Sigmoid colon (tissue), 4 donors: ENCODE data around the gene PTGER1.

Source experiments
- CTCF ChIP-seq, 4 experiments: fragments of 450-650 bp in 3 of 4; fragments of 200-600 bp in 1 of 4; IDR thresholded peaks; one replicate each; pipeline ENCODE4 v1.5.1; 2016 to 2019; ENCODE audit warnings: antibody characterized with exemption in 4 of 4, mild to moderate bottlenecking in 3 of 4, moderate library complexity in 2 of 4
- EP300 ChIP-seq, 4 donors: sonication (generic); formaldehyde crosslinking; IDR thresholded peaks; one replicate each; pipeline ENCODE4 v1.6.1; 2017; ENCODE audit warnings: antibody characterized with exemption in 4 of 4
- POLR2A ChIP-seq, 2 donors: fragments of 450-650 bp; IDR thresholded peaks; one replicate each; pipeline ENCODE4 v1.6.1; 2016; ENCODE audit warnings: antibody characterized with exemption in 2 of 2, mild to moderate bottlenecking in 2 of 2, moderate library complexity in 2 of 2
- POLR2AphosphoS5 ChIP-seq, 4 donors: sonication (generic); formaldehyde crosslinking; IDR thresholded peaks; one replicate each; pipeline ENCODE4 v1.6.1; 2017; ENCODE audit warnings: antibody characterized with exemption in 4 of 4

DNA sequence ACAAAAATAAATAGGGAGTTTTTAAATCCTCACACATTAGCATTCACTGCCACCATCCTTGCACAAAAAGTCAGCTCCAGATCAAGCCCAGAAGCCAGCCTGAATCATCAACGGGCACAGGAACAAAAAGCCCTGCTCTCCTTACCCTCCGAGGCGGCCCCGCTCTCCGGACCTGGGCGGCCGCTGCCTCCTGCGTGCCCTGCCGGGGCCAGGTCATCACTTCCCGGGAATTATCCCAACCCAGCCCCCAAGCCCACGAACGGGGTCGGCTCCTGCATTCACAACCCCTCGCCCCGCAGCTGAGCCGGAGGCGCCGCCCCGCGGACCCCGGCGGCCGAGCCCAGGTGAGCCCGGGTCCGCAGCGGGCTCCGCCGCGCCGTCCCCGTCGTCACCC is 42.3 kb upstream of the PTGER1 start:
- TF ChIP-seq CTCF (IDR thresholded peaks at IDR 0.05): no peak
- no peak for TF ChIP-seq POLR2A (IDR thresholded peaks at IDR 0.05)
- TF ChIP-seq POLR2AphosphoS5 (IDR thresholded peaks at IDR 0.05): no peak
- TF ChIP-seq EP300 (IDR thresholded peaks at IDR 0.05): no peak
